ENCODE results near the gene PDE6G. TPM values are rescaled to one million over a fixed set of nuclear protein-coding genes. Genes with fewer than 3 reads are reported as not detected.

PDE6G gene
- total and polyA plus RNA-seq, 2 donors (not counting 3 experiments of a cell fraction or from before 2014, with no cell fraction given): 1.8 to 3.7 TPM

GRCh38 chr17:81636505-81637288 lies 19.6 kb downstream of the PDE6G start, which contains the start of the genes NPLOC4 and TSPAN10:
Gene NPLOC4 (minus strand): TSS chr17:81637112. CDS start chr17:81636930, 182 bp downstream.
Gene TSPAN10 (plus strand): TSS chr17:81637196. CDS start chr17:81642413, 5,217 bp downstream.
- ChIA-PET CTCF (interaction anchor here (1.0 to 1.1 kb wide), 2 partner anchors 11 to 29 kb away, joined by 3 to 4 read pairs; no protein-coding TSS in a partner anchor), POLR2A (interaction anchor here (0.9 kb wide), 1 partner anchor 20 kb away, joined by 4 read pairs; the partner anchor contains the start of gene PDE6G)
- Histone ChIP-seq H3K27ac (ENCODE audit: insufficient read depth, low read depth, low read length) (peak within 1 kb of the TSS; percentile 75), H4K20me1 (replicated peaks; ENCODE audit: control insufficient read depth, extremely low read depth, insufficient read depth, low read length) (peaks cover 6% of the 10 kb centered on the region), H3K27me3 (ENCODE audit: control insufficient read depth in 2 of 2, insufficient read depth in 2 of 2, low read length in 2 of 2) (no peaks in the 10 kb centered on the region), H3K4me3 (replicated peaks in 1 of 3; ENCODE audit: insufficient read depth in 1 of 3, low read depth in 1 of 3, low read length in 3 of 3) (peak within 1 kb of the TSS; percentile 70 to 91 (median 84)), H3K9me3 (replicated peaks; ENCODE audit: control insufficient read depth, insufficient read depth, low read length) (no peaks in the 10 kb centered on the region), H2AFZ (ENCODE audit: low read depth, low read length) (peak within 1 kb of the TSS; percentile 99), H3K4me1 (ENCODE audit: control insufficient read depth, extremely low read depth, insufficient read depth, low read length) (peaks cover 11% of the 10 kb centered on the region), H3K36me3 (ENCODE audit: control insufficient read depth in 2 of 2, extremely low read depth in 1 of 2, insufficient read depth in 2 of 2, low read length in 2 of 2) (no peaks in the 10 kb centered on the region), H3K9me1 (replicated peaks; ENCODE audit: control insufficient read depth, extremely low read depth, insufficient read depth, low read length) (no peaks in the 10 kb centered on the region), H3K9ac (replicated peaks; ENCODE audit: extremely low read depth, insufficient read depth, low read length) (peak within 1 kb of the TSS; percentile 93), H3K4me2 (ENCODE audit: insufficient read depth, low read length) (peak within 1 kb of the TSS; percentile 94), H3K79me2 (ENCODE audit: control insufficient read depth, insufficient read depth, low read length) (peaks cover 47% of the 10 kb centered on the region)
- BruUV-seq (replicated peaks): TSS peak; percentile 36
- FAIRE-seq (no peak), DNase-seq (ENCODE audit: low read depth, low spot score) (peak; percentile 80)
- dilution Hi-C loops (cut with MboI; ENCODE audit: extremely low pct_ligation_motif_present, low sequenced_read_pairs) (no loop called here), intact Hi-C loops (cut with micrococcal nuclease) (loop anchor here (2.0 kb wide), 1 partner anchor 30 kb away; the partner anchor contains the start of genes CCDC137 and OXLD1)
- TF ChIP-seq MAX (IDR thresholded peaks at IDR 0.05; ENCODE audit: insufficient read depth, insufficient read length) (peak; percentile 15), MYC (IDR thresholded peaks at IDR 0.05; ENCODE audit: low read depth, low read length) (no peak), JUN (IDR thresholded peaks at IDR 0.05; ENCODE audit: borderline replicate concordance, insufficient read depth, insufficient read length, low read depth) (no peak), POLR2AphosphoS5 (IDR thresholded peaks at IDR 0.05; ENCODE audit: insufficient read depth, low read depth, low read length) (peak; percentile 96), POLR2A (IDR thresholded peaks at IDR 0.05; ENCODE audit: low read depth, low read length) (peak; percentile 81)

All from endothelial cell of umbilical vein (primary cell).